GM23338 (cell line): ENCODE results near the gene SLC4A3. TPM values are rescaled to one million over a fixed set of nuclear protein-coding genes. Genes with fewer than 3 reads are reported as not detected.

Experiments
- ATAC-seq: fragments of 200-7000 bp; cut with Tn5 transposase; 3 replicates; pipeline ENCODE4 v1.9.1; 2020
- DNase-seq: peaks from one replicate; pipeline ENCODE4 v3.0.0-alpha.2; 2015; ENCODE audit warnings: low spot score
- H2AFZ ChIP-seq: fragments of 200-600 bp; sonication (generic); 2 replicates; pipeline ENCODE4 v1.8.0; 2016; ENCODE audit warnings: antibody characterized with exemption, mild to moderate bottlenecking, moderate library complexity
- H3F3A ChIP-seq: fragments of 200-600 bp; sonication (generic); replicated peaks from 2 replicates; pipeline ENCODE4 v1.8.0; 2017; ENCODE audit warnings: antibody characterized with exemption, mixed run types, low read depth
- H3K27ac ChIP-seq: fragments of 200-600 bp; sonication (generic); 2 replicates; pipeline ENCODE4 v1.6.1; 2016; ENCODE audit warnings: low read depth
- H3K27me3 ChIP-seq: fragments of 200-600 bp; sonication (generic); 2 replicates; pipeline ENCODE4 v1.8.0; 2016; ENCODE audit warnings: mild to moderate bottlenecking, mixed run types, moderate library complexity; ENCODE audit not compliant: insufficient read depth
- H3K36me3 ChIP-seq: fragments of 200-600 bp; sonication (generic); 2 replicates; pipeline ENCODE4 v1.8.0; 2016; ENCODE audit warnings: mild to moderate bottlenecking; ENCODE audit not compliant: insufficient read depth
- H3K4me1 ChIP-seq: fragments of 200-600 bp; sonication (generic); 2 replicates; pipeline ENCODE4 v1.8.0; 2016; ENCODE audit warnings: mild to moderate bottlenecking, moderate library complexity; ENCODE audit not compliant: insufficient read depth
- H3K4me2 ChIP-seq: fragments of 200-600 bp; sonication (generic); 2 replicates; pipeline ENCODE4 v1.7.1; 2017; ENCODE audit warnings: mixed run types
- H3K4me3 ChIP-seq: fragments of 200-600 bp; sonication (generic); 2 replicates; pipeline ENCODE4 v1.6.1; 2016; ENCODE audit warnings: mixed run types
- H3K79me2 ChIP-seq: fragments of 200-600 bp; sonication (generic); replicated peaks from 2 replicates; pipeline ENCODE4 v1.8.0; 2017; ENCODE audit warnings: mild to moderate bottlenecking; ENCODE audit not compliant: insufficient read depth
- H3K9me2 ChIP-seq: fragments of 200-600 bp; sonication (generic); 2 replicates; pipeline ENCODE4 v1.8.0; 2017; ENCODE audit not compliant: insufficient read depth
- H4K20me1 ChIP-seq: fragments of 200-600 bp; sonication (generic); replicated peaks from 2 replicates; pipeline ENCODE4 v1.8.0; 2017; ENCODE audit warnings: mild to moderate bottlenecking; ENCODE audit not compliant: insufficient read depth
- H3K27ac Mint-ChIP-seq: 2 replicates; pipeline ENCODE4 v1.8.0; 2020; ENCODE audit warnings: inconsistent platforms, mild to moderate bottlenecking, moderate library complexity, mixed read lengths
- H3K27me3 Mint-ChIP-seq: 3 replicates; pipeline ENCODE4 v1.8.0; 2022; ENCODE audit warnings: low read depth, mild to moderate bottlenecking, moderate library complexity, mixed read lengths, inconsistent platforms; ENCODE audit not compliant: insufficient read depth, poor library complexity
- H3K36me3 Mint-ChIP-seq: 3 replicates; pipeline ENCODE4 v1.8.0; 2021; ENCODE audit warnings: low read depth, mild to moderate bottlenecking, inconsistent platforms, moderate library complexity, mixed read lengths
- H3K4me1 Mint-ChIP-seq: 3 replicates; pipeline ENCODE4 v1.8.0; 2020; ENCODE audit warnings: mild to moderate bottlenecking, inconsistent platforms, mixed read lengths
- H3K4me3 Mint-ChIP-seq: 3 replicates; pipeline ENCODE4 v1.8.0; 2021; ENCODE audit warnings: moderate library complexity, mild to moderate bottlenecking, inconsistent platforms, mixed read lengths
- H3K9me3 Mint-ChIP-seq: 3 replicates; pipeline ENCODE4 v1.8.0; 2020; ENCODE audit warnings: moderate library complexity, mild to moderate bottlenecking, inconsistent platforms, mixed read lengths
- CTCF ChIP-seq, 2 experiments: fragments of 200-600 bp in 1 of 2; sonication (generic) in 1 of 2; conservative IDR thresholded peaks; 2 replicates each; pipeline versions ENCODE4 v1.5.1 to v1.6.1; 2016 to 2017; ENCODE audit warnings: antibody characterized with exemption in 2 of 2, low read depth in 2 of 2, mild to moderate bottlenecking in 2 of 2, moderate library complexity in 1 of 2
- ETS1 ChIP-seq: IDR thresholded peaks from 2 replicates; pipeline ENCODE4 v1.6.1; 2016; ENCODE audit warnings: antibody characterized with exemption
- EZH2 ChIP-seq: fragments of 200-600 bp; sonication (generic); IDR thresholded peaks from one replicate; pipeline ENCODE4 v1.8.0; 2017; ENCODE audit warnings: antibody characterized with exemption, mild to moderate bottlenecking, low read depth; ENCODE audit not compliant: unreplicated experiment
- JUNB ChIP-seq: IDR thresholded peaks from one replicate; pipeline ENCODE4 v1.6.1; 2016; ENCODE audit warnings: antibody characterized with exemption; ENCODE audit not compliant: unreplicated experiment
- NANOG ChIP-seq: IDR thresholded peaks from 2 replicates; pipeline ENCODE4 v1.6.1; 2016; ENCODE audit warnings: antibody characterized with exemption, borderline replicate concordance
- STAT1 ChIP-seq: IDR thresholded peaks from one replicate; pipeline ENCODE4 v1.6.1; 2016; ENCODE audit warnings: antibody characterized with exemption; ENCODE audit not compliant: unreplicated experiment
- ZNF114 ChIP-seq: fragments of 250-450 bp; sonication (Bioruptor Pico); IDR thresholded peaks from 2 replicates; pipeline ENCODE4 v1.5.0; 2020; ENCODE audit warnings: mild to moderate bottlenecking, moderate library complexity
- ZNF331 ChIP-seq: fragments of 250-450 bp; sonication (Bioruptor Pico); IDR thresholded peaks from 2 replicates; pipeline ENCODE4 v1.5.0; 2020; ENCODE audit warnings: low read depth, mild to moderate bottlenecking, moderate library complexity
- ZNF462 ChIP-seq: fragments of 250-450 bp; sonication (Bioruptor Pico); IDR thresholded peaks from 2 replicates; pipeline ENCODE4 v1.5.0; 2020; ENCODE audit warnings: mild to moderate bottlenecking, moderate library complexity
- polyA plus RNA-seq: library from polyadenylated mRNA; unstranded; fragments of >200 nt; fragmentation: Nextera tagmentation; extraction: Ambion mirVana; gene quantifications from 2 replicates; pipeline ENCODE4 v1.2.1, GENCODE V29; 2016
- total RNA-seq: library from RNA; depleted of rRNA; stranded (reverse); fragments of >200 nt; shearing (Covaris generic); gene quantifications from 2 replicates; pipeline ENCODE4 v1.2.3, GENCODE V29; 2014

Gene SLC4A3
- total and polyA plus RNA-seq, 2 experiments from 2014 or later = 3.6 to 6.8 TPM

- H3K27me3 ChIP-seq = no peaks in the 10 kb centered on the region
- no peak overlapping the region for H3K4me3 Mint-ChIP-seq
- H3K79me2 ChIP-seq = no peaks in the 10 kb centered on the region
- no peaks in the 10 kb centered on the region for H3K9me2 ChIP-seq
- peak; percentile 86 for ATAC-seq
- peaks cover 3% of the 10 kb centered on the region; the same call in 1 of the 3 replicates for H3K36me3 Mint-ChIP-seq
- no peak overlapping the region for H3K4me3 ChIP-seq
- H3K4me1 ChIP-seq = no peaks in the 10 kb centered on the region
- peaks cover 7% of the 10 kb centered on the region for H3K27me3 Mint-ChIP-seq
- no peak overlapping the region for H3K27ac ChIP-seq
- H3K27ac Mint-ChIP-seq = no peak overlapping the region
- TF ChIP-seq CTCF (conservative IDR thresholded peaks at IDR 0.05; ENCODE audit: low read depth in 2 of 2) (peak; percentile 53 to 85), EZH2 (no peak), ETS1 (no peak), NANOG (no peak)
- H2AFZ ChIP-seq = no peak overlapping the region
- H3K4me2 ChIP-seq = no peak overlapping the region
- no peaks in the 10 kb centered on the region; the same call in 1 of the 2 replicates for H4K20me1 ChIP-seq
- H3K9me3 Mint-ChIP-seq = no peaks in the 10 kb centered on the region
- H3K36me3 ChIP-seq = no peaks in the 10 kb centered on the region
- peak; percentile 66 for DNase-seq
- H3K4me1 Mint-ChIP-seq = no peaks in the 10 kb centered on the region; the same call in 2 of the 3 replicates
- H3F3A ChIP-seq = no peaks in the 10 kb centered on the region
These were observed 8.2 kb upstream of the SLC4A3 start for GRCh38 chr2:219619235-219619634.

GRCh38 chr2:219620546-219620945 lies 6.9 kb upstream of the SLC4A3 start:
- no peaks in the 10 kb centered on the region for H3K9me2 ChIP-seq
- H3K4me2 ChIP-seq = no peak overlapping the region
- Mint-ChIP-seq H3K4me1 (no peaks in the 10 kb centered on the region; the same call in 2 of the 3 replicates), H3K9me3 (no peaks in the 10 kb centered on the region), H3K4me3 (no peak overlapping the region), H3K27ac (no peak overlapping the region), H3K36me3 (no peaks in the 10 kb centered on the region), H3K27me3 (peaks cover 7% of the 10 kb centered on the region)
- H3K36me3 ChIP-seq = no peaks in the 10 kb centered on the region
- no peak for DNase-seq
- no peak for ATAC-seq
- H3K27me3 ChIP-seq = no peaks in the 10 kb centered on the region
- no peaks in the 10 kb centered on the region for H3K79me2 ChIP-seq
- no peak overlapping the region for H2AFZ ChIP-seq
- H4K20me1 ChIP-seq = no peaks in the 10 kb centered on the region; the same call in 1 of the 2 replicates
- H3K4me1 ChIP-seq = no peaks in the 10 kb centered on the region
- H3K27ac ChIP-seq = no peak overlapping the region
- H3F3A ChIP-seq = no peaks in the 10 kb centered on the region
- no peak overlapping the region for H3K4me3 ChIP-seq
- TF ChIP-seq CTCF (conservative IDR thresholded peaks at IDR 0.05; ENCODE audit: low read depth in 2 of 2) (no peak), ETS1 (no peak), STAT1 (no peak), JUNB (no peak), ZNF114 (no peak), ZNF331 (CRISPR knock-in tag) (no peak), ZNF462 (CRISPR knock-in tag) (no peak)
